ENCODE results near the gene NHERF2.

GRCh38 chr16:2022723-2023091, 4.0 kb upstream of the NHERF2 start:
- no peak for TF ChIP-seq CTCF (IDR thresholded peaks at IDR 0.05)
- no peak for TF ChIP-seq POLR2A (IDR thresholded peaks at IDR 0.05)
